ENCODE data around the gene DENND6B.

The DENND6B gene

DNA sequence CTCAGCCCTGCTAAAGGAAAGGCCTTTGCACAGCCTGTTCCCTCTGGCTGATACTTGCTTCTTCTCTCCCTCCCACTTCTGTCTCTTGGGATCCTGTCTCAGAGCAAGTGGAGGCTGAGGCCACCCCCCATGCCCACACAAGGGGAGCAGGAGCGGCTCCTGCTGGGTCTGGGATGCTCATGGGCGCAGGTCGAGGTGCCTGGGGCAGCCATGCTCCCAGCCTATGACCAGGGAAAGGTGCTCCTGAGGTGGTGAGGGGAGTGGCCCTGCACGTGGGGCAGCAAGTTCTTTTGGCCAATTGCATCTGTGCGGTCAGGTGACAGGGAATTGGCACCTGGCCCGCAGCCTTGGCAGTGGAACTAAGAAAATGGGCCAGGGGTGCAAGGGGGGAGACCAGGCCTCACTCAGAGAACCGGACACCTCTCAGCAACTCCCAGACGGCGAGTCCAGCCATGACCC lies 58.1 kb downstream of the DENND6B start:
- no peak for DNase-seq

DNA sequence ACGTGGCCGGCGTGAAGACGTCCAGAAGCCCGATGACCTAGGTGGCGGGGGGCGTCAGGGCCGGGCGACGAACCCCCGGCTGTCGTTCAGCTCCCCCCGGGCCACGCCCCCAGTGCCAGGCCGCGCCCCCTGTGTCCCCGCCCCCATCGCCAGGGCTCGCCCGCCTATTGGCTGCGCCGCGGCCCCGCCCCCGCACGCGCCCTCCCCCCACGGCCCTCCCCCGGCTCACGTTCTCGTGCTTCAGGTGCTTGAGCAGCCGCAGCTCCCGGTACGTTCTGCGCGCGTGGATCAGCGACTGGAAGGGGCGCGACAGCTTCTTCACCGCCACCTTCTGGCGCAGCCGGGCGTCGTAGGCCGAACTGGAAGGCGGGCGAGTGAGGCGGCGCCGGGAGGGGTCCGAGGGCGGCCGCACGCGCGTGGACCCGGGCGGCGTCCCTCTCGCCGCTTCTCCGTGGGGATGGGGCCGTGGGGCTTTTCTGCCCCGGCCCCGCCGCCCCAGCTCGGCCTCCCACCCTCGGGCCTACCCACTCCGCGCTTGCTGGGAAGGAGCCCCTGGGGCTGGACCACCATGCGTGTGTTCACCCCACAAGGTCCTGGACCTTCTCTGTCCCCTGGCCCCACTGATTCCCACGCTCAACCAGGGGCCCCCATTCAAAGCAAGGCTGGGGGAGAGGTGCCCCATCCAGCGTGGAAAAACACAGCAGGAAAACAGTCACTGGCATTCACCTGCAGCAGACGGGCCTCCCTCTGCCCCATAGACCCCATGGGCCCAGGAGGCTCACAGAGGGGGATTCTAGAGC lies 59.0 kb downstream of the DENND6B start:
- no peak for DNase-seq

DNA sequence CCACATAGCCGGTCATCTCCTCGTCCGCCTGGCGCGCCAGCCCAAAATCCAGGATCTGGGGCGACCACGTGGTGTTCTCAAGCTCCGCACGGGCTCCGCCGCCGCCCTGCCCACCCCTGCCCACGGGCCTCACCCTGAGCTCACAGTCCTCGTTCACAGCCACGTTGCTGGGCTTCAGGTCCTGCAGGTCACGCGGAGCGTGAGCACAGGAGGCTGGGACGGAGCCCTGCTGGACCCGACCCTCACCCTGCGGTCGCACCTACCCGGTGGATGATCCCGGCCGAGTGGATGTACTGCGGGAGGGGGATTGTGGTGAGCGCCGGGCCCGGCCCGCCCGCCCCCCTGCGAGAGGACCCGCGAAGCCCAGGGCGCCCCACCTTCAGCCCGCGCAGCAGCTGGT lies 59.8 kb downstream of the DENND6B start:
- DNase-seq: no peak

DNA sequence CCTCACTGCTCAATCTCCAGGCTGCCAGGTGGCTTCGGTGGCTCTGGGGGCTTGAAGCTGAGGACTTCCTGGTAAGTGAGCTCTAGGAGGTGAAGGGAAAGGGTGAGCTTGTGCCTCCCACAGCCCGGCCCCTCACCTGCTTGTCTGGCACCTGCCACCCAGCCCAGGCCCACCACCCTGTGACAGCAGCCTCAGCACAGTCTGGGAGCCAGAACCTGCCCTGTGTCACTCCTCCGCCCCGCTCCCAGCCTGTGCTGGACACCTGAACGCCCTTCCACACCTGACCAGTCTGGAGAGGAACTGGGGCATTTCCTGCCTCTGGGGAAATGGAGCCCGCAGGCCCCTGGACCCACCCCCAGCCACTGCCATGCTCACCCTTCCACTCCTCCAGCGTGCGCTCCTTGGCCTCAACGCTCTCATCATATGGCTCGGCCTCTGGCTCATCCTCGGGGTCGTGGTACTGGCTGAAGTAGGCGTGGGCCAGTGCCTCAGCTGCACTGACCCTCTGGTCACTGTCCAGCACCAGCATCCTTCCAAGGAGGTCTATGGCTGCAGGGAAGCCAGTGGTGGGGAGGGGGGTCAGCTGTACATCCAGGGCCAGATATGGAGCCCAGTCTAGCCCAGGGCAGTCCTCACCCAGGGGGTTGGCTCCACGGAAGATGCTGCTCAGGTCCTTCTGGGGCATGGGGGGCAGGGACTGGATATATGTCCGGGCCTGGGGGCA lies 61.7 kb downstream of the DENND6B start:
- no peak for DNase-seq

DNA sequence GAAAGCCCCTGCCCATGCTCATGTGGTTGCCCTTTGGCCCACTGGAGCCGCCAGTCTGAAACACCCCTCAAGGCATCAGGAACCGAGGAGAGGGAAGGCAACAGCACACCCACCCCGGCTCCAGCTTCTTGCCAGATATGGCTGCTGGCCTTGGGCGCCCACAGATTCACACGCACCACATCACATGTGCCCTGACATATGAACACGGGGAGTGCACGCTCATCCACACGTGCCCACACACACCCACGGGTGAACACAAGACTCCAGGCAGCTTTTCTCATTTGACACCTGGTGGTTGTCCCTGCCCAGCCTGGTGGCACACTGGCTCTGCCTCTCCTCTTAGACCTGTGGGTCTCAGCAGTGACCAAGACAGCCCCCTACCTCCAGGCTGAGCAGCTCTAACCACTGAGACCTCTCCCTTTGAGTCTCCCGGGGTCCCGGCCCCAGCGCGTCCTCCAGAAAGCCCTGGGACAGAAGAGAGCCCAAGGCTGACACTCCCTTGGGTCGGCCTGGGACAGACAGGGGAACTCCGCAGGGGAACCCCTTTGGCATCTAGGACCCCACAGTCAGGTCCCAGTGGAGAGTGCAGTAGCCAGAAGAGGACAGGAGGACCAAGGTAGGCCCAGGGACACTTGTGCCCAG lies 62.6 kb downstream of the DENND6B start:
- no peak for DNase-seq

DNA sequence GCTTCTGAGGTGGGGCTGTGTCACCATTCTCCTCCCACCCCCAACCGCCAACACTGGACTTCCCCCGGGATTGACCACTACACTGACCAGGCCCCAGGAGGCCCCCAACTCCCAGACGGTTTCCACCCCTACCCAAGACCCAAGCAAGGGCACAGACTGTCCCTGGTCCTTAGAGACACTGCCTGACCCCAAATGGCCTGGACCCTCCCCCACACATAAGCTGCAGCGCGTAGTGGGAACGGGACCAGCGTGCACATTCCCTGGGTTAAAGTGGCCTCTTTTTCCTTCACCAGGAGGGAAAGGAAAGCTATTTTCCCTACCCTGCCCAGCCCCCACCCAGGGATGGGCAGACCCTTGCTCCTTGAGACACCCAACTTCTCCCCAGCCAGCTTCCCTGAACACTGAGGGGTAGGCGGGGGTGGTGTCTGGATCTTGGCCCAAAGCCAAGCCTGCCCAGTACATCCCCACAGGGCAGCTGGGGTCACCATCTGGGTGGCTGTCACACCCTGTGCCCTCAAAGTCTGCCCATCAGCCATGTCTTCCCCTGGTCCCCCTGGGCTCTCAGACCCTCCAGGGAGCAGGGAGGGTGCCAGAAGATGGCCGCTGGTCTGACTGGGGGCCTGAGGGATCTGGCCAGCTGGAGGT lies 63.7 kb downstream of the DENND6B start:
- no peak for DNase-seq

DNA sequence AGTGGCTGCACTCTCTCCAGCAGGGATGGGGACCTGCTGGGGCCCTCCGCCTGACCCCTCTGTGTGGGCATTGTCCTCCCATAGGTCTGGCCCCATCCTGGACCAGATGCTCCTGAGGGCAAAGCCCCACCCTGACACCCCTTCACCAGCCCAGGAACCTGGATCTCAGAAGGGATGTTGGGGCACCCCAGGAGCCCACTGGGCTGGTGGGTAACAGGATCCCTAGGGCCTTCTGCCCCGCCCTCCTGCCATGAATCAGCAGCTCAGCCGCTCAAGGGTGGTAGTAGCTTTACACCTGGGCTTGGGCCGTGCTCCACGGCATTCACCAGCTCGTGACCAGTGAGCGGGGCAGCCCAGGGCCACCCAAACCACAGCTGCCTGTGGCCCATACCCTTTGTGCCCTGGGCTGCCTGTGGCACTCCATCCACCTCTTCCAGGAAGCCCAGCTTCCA lies 64.3 kb downstream of the DENND6B start:
- DNase-seq: no peak

DNA sequence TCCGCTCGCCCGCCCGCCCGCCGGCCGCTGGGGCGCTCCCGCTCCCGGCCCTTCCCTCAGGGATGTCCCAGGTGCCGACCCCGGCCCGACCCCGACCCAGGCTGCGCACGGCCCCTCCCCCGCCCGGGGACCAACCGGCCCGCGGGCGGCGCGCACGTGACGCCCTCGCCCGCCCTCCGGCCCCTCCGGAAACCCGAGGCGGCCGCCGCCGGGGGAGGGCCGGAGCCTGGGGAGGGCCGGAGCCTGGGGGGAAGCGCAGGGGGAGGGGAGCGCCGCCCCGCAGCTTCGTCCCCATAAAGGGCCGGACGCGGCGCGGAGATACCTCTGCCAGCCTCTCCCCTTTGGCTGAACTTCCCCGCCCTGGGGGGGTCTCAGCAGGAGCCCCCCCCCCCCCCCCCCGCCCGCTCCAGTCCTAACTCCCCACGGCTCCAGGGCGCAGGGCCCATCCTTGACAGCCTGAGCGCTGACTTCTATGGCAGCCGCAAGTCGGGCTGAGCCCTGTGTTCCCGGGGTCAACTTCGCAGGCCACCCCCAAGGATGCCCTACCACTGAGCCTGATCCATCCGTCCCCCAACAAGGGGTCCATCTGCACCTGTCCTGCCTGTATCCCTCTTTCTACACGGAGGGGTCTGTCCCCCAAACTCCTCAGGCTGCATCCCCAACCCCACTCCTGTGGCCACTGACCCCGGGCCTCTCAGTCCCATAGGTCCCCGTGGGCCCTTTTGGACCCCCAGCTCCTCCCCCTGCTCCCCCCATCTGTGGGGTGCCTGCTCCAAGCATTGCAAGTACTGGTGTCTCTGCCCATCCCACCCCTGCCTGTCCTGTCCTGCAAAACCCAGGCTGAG lies 65.0 kb downstream of the DENND6B start, which contains the start of gene MAPK12:
TSS of gene MAPK12 (minus strand) at position 69 of the 845 bp plus-strand sequence. CDS start 174 bp downstream, outside the sequence.
- DNase-seq: peak; percentile 39

DNA sequence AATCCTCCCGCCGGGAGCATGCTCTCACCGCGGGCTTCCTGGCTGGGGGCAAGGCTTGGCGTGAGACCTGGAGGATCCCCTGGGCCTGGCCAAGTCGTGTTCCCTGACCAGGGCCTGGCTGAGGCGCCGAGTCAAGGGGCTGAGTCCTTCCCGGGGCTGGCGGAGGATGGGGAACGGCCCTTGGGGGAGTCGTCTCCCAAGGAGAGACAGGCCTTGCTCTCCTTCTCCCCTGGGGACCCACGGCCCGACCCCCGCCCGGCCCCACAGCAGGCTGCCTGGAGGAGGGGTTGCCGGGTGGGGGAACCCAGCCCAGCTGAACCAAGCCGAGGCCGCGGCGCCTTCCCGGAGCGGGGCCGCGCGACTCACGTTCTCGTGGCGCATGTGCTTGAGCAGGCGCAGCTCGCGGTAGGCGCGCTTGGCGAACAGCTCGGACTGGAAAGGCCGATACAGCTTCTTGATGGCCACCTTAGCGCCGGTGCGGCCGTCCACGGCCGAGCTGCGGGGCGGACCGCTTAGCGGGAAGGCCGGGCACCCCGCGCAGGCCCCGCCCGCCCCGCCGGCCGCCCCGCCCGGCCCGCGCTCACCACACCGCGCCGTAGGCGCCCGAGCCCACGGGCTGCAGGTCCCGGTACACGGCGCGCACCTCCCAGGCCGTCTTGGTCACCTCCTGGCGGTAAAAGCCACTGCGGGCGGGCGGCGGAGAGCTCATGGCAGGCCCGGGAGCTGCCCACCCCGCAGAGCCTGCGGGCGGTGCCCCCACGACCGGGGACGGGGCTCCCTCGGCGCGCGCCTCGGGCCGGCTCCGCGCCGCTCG lies 65.8 kb downstream of the DENND6B start:
- DNase-seq: peak; percentile 47

DNA sequence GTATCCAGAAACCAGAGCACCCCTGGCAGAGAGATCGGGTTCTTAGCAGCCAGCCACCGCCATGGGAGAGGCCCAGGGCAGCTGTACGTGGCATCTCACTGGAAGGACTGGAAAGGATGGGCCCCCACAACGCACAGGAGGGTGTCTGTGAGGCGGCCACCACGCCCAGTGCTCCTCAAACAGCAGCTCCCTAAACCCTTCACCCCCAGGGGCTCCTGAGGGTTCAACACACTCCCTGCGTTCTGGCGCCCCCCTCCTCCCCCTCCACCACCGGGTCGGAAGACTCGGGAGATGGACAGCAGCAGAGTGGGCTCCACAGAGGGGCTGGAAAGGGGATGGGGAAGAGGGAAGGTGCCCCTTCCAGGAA lies 66.4 kb downstream of the DENND6B start:
- DNase-seq: no peak

DNA sequence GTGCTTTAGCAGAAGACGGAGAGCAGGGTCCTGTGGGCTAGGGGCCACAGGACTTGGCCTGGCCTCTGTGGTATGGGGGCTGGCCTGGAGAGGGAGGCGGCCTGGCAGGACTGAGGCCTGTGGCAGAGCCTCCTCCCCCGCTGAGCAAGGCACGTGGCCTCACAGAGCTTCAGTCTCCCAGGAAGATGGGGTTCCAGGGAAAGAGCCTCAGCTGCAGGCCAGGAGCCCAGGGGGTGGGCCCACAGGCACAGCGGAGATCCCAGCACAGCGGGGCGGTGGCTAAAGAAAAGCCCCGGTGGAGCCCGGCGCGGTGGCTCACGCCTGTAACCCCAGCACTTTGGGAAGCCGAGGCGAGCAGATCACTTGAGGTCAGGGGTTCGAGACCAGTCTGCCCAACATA lies 67.5 kb downstream of the DENND6B start:
- DNase-seq: no peak

All from NCI-H2171 (cell line).